ENCODE results near the gene JAKMIP1.

Gene JAKMIP1

DNA sequence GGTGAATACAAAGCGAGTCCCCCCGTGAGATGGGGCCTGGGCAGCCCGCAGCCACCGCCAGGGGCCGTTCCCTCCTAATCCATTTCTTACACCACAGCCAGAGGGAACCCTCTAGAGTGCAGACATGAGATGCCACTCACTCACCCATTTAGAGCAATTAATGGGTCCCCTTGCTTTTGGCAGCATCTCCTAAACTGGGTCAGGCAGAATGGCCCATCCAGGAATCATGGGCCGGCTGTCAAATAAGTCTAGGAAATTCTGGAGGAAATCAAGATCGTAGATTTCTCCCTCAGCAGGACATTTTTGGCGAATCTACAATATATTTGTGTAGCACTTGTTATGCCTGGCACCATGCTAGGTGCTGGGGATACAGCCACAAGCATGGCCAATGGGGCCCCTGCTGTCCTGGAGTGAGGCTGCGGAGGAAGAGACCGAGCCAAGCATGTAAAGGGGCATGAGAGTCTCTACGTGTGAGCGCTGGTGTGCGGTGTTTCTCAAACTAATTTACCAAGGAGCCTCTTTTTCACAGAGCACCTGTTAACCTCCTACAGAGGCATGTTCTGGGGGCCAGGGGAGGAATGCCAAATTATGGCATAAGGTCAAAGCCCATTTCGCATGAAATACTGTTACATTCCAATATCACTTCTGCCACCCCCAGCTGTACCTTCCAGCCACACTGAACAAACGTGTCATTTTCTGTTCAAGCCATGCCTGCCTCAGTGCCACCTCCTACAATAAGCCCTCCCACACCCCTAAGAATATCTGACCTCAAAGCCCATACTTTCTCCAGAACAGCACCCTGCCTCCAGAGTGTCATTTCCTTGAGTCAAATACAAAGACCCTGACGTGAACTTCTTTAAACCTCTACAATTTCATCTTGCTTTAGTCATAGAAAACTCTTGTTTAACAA is 28.1 kb upstream of the JAKMIP1 start:
- TF ChIP-seq TCF12 (IDR thresholded peaks at IDR 0.05; ENCODE audit: low read depth) (no peak), NFIC (IDR thresholded peaks at IDR 0.05) (no peak), FOXM1 (IDR thresholded peaks at IDR 0.05; ENCODE audit: borderline replicate concordance, low read depth) (no peak), EP300 (IDR thresholded peaks at IDR 0.05; ENCODE audit: borderline replicate concordance) (no peak), TAF1 (IDR thresholded peaks at IDR 0.05; ENCODE audit: low read depth) (no peak), ZBTB7A (IDR thresholded peaks at IDR 0.05; ENCODE audit: low read depth) (no peak), YY1 (IDR thresholded peaks at IDR 0.05; ENCODE audit: low read depth) (no peak), RAD21 (IDR thresholded peaks at IDR 0.05; ENCODE audit: low read depth) (no peak), CEBPB (IDR thresholded peaks at IDR 0.05) (no peak), CREB1 (IDR thresholded peaks at IDR 0.05; ENCODE audit: low read depth) (no peak), EGR1 (IDR thresholded peaks at IDR 0.05) (no peak), TEAD4 (IDR thresholded peaks at IDR 0.05) (no peak)
- TF ChIP-seq, protein P1, sequence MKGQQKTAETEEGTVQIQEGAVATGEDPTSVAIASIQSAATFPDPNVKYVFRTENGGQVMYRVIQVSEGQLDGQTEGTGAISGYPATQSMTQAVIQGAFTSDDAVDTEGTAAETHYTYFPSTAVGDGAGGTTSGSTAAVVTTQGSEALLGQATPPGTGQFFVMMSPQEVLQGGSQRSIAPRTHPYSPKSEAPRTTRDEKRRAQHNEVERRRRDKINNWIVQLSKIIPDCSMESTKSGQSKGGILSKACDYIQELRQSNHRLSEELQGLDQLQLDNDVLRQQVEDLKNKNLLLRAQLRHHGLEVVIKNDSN (IDR thresholded peaks at IDR 0.05): no peak
- TF ChIP-seq, protein P2, sequence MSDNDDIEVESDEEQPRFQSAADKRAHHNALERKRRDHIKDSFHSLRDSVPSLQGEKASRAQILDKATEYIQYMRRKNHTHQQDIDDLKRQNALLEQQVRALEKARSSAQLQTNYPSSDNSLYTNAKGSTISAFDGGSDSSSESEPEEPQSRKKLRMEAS (IDR thresholded peaks at IDR 0.05): no peak
- TF ChIP-seq, protein P3, sequence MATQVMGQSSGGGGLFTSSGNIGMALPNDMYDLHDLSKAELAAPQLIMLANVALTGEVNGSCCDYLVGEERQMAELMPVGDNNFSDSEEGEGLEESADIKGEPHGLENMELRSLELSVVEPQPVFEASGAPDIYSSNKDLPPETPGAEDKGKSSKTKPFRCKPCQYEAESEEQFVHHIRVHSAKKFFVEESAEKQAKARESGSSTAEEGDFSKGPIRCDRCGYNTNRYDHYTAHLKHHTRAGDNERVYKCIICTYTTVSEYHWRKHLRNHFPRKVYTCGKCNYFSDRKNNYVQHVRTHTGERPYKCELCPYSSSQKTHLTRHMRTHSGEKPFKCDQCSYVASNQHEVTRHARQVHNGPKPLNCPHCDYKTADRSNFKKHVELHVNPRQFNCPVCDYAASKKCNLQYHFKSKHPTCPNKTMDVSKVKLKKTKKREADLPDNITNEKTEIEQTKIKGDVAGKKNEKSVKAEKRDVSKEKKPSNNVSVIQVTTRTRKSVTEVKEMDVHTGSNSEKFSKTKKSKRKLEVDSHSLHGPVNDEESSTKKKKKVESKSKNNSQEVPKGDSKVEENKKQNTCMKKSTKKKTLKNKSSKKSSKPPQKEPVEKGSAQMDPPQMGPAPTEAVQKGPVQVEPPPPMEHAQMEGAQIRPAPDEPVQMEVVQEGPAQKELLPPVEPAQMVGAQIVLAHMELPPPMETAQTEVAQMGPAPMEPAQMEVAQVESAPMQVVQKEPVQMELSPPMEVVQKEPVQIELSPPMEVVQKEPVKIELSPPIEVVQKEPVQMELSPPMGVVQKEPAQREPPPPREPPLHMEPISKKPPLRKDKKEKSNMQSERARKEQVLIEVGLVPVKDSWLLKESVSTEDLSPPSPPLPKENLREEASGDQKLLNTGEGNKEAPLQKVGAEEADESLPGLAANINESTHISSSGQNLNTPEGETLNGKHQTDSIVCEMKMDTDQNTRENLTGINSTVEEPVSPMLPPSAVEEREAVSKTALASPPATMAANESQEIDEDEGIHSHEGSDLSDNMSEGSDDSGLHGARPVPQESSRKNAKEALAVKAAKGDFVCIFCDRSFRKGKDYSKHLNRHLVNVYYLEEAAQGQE (IDR thresholded peaks at IDR 0.05; ENCODE audit: low read depth): no peak

DNA sequence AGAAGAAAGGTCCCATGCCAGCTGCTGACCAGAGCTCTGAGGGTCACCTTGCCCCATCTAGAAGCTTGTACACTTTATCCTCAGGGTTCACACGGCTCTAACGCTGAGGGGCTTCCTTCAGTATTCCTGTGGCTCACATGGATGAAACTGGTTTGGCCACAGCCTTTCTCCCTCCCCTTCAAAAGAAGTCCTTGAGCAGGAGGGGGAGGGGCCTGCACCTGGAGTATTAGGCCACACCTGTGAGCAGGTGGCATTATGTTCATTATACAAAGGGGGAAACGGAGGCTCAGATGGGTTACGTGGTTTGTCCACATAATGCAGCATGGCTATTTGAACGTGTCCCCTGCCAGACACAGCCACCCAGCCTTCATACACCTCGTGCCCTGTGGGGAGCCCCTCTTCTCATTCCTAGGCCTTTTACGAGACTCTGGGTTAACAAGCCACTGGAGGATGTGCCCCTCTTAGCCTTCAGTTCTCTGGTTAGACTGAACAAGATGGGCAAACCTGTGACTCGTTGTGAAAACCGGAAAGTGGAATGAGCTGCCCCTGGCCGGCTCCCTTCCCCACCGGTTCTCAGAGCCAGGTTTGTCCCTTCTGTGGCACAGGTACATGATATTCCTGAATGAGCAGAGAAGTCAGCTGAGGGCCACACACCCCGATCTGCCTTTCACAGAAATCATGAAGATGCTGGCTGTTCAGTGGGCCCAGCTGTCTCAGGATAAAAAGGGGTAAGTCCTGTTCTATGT is 27.2 kb upstream of the JAKMIP1 start:
- TF ChIP-seq TCF12 (IDR thresholded peaks at IDR 0.05; ENCODE audit: low read depth): no peak
- no peak for TF ChIP-seq EGR1 (IDR thresholded peaks at IDR 0.05)
- TF ChIP-seq RAD21 (IDR thresholded peaks at IDR 0.05; ENCODE audit: low read depth): no peak
- TF ChIP-seq ZBTB7A (IDR thresholded peaks at IDR 0.05; ENCODE audit: low read depth): no peak
- TF ChIP-seq FOXM1 (IDR thresholded peaks at IDR 0.05; ENCODE audit: borderline replicate concordance, low read depth): no peak
- no peak for TF ChIP-seq CEBPB (IDR thresholded peaks at IDR 0.05)
- TF ChIP-seq, protein P3 (IDR thresholded peaks at IDR 0.05; ENCODE audit: low read depth): no peak
- no peak for TF ChIP-seq TAF1 (IDR thresholded peaks at IDR 0.05; ENCODE audit: low read depth)
- TF ChIP-seq, protein P2 (IDR thresholded peaks at IDR 0.05): no peak
- TF ChIP-seq, protein P1 (IDR thresholded peaks at IDR 0.05): no peak
- no peak for TF ChIP-seq TEAD4 (IDR thresholded peaks at IDR 0.05)
- TF ChIP-seq CREB1 (IDR thresholded peaks at IDR 0.05; ENCODE audit: low read depth): no peak
- TF ChIP-seq EP300 (IDR thresholded peaks at IDR 0.05; ENCODE audit: borderline replicate concordance): no peak
- TF ChIP-seq NFIC (IDR thresholded peaks at IDR 0.05): no peak

DNA sequence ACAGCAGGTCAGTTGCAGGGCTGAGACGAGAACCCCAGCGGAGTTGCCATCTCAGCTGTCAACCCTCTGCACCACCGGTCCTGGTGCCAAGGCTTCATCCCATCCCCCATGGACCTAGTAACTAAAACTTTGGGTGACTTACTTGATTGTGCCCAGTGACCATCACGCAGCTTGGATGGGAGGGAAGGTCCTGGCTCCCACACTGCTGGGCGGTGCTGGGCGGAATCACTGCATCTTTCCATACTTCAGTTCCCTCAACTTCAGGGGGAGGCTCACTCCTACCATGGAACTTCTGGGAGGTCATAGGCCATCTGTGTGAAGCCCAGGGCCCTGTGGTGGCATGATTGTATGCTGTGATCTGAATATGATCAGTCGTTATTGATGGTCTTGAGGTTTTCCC is 26.2 kb upstream of the JAKMIP1 start:
- TF ChIP-seq, protein P2 (IDR thresholded peaks at IDR 0.05): no peak
- TF ChIP-seq EGR1 (IDR thresholded peaks at IDR 0.05) (no peak), NFIC (IDR thresholded peaks at IDR 0.05) (no peak), TCF12 (IDR thresholded peaks at IDR 0.05; ENCODE audit: low read depth) (no peak), ZBTB7A (IDR thresholded peaks at IDR 0.05; ENCODE audit: low read depth) (no peak), FOXM1 (IDR thresholded peaks at IDR 0.05; ENCODE audit: borderline replicate concordance, low read depth) (no peak), YY1 (IDR thresholded peaks at IDR 0.05; ENCODE audit: low read depth) (no peak), RAD21 (IDR thresholded peaks at IDR 0.05; ENCODE audit: low read depth) (no peak), EP300 (IDR thresholded peaks at IDR 0.05; ENCODE audit: borderline replicate concordance) (no peak), TAF1 (IDR thresholded peaks at IDR 0.05; ENCODE audit: low read depth) (no peak), TEAD4 (IDR thresholded peaks at IDR 0.05) (no peak), CREB1 (IDR thresholded peaks at IDR 0.05; ENCODE audit: low read depth) (no peak), CEBPB (IDR thresholded peaks at IDR 0.05) (no peak)
- TF ChIP-seq, protein P3 (IDR thresholded peaks at IDR 0.05; ENCODE audit: low read depth): no peak
- TF ChIP-seq, protein P1 (IDR thresholded peaks at IDR 0.05): no peak
